Hepatic stellate cell (primary cell): ENCODE results near the gene SIGLEC10.
"Not testable (repeated sequence)": the region's sequence is repeated elsewhere in the genome, so short reads cannot be mapped to it uniquely, and the experiment has no call there.

Experiments
- DNase-seq: peaks from one replicate; pipeline ENCODE4 v3.0.0; 2011; ENCODE audit warnings: low spot score

Gene SIGLEC10

DNA sequence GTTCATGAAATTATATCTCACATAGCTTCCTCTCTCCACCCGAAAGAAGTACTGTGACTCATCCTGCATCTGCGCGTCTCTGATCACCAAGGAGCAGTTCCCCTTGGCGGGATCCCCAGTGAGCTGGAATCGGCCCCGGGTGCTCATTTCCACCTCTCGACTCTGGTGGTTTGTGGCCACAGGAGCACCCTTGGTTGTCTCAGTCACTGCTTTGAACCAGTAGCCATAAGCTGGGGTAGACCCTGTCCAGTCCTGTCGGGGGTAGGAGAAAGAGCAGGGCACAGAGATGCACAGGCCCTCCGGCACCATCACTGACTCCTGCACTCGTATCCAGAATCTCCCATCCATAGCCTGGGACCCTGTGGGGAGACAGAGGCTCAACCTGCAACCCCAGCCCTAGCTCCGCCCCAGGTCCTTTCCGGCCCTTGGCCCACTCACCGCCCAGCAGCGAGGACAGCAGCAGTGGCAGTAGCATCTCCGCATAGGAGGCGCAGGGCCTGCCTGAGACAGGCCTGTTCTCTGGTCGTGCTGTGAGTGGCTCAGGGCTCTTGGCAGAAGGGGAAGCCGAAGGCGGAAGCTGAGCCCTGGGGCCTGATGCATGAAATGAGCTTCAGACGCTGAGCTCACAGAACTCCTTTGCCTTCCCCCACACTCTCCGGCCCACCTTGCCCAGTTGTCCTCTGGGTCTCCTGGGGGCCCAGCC lies at the start of gene SIGLEC10:
TSS of gene SIGLEC10 (minus strand) at position 536 of the 703 bp plus-strand sequence. CDS start at position 475, 61 bp downstream.
- DNase-seq, result no peak

DNA sequence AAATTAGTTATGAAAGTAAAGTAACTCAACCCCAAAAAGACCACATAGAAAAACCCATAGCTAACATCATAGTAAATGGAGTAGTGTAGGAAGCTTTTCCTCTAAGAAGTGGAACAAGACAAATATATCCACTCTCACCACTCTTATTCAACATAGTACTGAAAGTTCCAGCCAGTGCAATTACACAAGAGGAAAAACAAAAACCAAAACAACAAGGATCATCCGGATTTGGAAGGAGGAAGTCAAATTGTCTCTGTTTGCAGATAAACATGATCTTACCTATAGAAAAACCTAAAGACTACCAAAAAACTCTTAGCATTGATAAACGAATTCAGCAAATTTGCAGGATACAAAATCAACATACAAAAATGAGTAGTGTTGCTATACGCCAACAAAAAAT lies 49.3 kb upstream of the SIGLEC10 start:
- no peak for DNase-seq

DNA sequence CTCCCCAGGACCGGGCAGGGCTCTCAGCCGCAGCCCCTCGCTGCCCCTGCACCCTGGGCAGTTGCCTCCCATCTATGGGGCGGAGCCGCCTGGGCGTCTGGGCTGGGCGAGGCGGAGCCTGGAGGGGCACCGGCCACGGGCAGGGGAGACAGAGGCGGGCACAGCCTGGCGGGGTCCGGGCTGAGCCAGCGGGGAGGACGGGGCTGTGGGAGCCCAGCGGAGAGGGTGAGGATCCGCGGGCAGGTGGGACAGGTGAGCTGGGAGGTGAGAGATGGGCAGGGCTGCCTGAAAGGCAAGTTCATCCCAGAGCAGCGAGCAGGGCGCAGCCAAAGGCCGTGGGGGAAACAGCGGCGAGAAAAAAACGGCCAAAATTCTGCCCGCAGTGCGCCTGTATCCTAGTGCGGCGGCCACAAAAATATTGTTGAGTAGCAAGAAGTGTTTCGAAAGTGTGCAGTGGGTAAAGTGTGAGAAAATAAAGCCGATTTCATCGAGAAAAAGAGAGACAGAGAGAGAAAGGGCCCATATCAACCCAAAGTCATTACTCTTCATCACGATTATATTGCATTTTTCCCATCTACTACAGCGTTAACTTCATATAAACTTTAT lies 46.6 kb upstream of the SIGLEC10 start:
- DNase-seq, result not testable (repeated sequence)

DNA sequence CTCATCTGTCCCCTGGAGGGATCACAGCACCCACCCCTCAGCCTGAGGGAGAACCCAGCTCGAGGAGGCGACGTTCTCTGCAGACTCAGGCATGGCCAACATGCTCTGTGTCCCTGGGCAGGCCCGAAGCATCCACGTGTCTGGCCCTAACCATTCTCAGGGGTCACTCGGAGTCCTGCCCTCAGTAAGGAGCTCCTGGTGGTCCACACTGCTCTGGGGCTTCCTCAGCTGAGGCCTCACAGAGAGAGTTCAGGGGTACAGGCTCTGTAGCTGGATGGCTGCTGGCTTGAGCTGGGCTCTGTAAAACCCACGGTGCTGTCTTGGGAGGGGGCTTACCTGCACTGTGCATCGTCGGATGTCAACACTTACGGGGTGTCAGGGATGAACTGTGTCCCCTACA lies 45.2 kb upstream of the SIGLEC10 start:
- DNase-seq, result no peak

- DNase-seq, result no peak
Observed at GRCh38 chr19:51462276-51462675, 44.8 kb upstream of the SIGLEC10 start.

DNA sequence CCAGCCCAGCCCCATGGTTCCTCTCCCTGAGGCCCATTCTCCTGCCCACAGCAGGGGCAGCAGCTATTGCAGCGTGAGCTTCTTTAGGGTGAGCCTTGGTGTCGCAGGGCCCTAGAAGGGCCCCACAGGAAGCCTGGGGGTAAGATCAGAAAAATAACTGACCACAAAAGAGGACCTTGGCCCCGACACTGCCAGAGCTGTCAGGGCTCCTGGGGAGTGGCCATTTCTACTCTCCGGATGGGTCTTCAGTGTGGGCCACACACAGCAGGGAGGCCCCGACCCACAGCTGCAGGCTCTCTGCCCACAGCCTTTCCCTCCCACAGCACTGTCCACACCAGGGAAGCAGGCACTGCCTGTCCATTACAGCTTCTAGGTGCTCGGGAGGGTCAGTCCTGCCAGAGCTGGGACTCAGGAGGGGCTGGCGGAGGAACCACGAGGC lies 44.3 kb upstream of the SIGLEC10 start:
- DNase-seq, result no peak

DNA sequence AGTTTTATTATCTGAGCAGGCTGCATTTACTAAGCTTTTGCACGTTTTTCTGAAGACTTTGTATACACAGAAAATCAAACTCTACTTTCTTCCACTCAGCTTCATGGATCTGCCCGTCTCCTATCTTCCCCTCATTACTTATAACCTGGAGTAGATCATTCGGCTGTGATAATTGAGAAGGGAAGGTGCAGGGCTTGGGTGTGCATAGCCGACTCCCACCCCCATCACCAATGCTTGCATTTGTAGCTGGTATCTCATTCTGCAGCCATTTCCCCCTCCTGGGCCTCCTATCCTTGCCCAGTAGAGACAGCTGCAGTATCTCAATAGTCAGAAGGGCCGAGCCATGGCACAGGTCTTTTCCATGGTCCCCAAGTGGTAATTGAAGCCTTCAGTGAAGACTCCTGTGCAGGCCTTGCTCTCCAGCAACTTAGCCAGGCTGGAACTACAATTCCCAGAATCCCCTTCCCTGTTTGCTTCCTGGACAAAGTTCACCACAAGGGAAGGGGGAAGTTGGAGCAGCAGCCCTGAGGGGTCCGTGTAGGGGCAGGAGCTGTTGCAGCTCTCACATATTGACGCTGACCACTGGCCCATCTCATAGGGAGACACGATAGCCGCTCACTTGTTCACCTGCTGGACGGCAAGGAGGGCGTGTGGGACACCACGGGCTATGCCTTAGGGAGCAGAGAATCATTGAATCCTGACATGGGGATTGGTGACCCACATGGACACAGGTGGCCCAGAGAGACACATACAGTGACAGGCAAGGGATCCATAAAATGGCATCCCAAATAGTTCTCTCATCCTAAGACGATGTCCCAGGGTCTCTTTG lies 42.9 kb upstream of the SIGLEC10 start:
- DNase-seq, result no peak

DNA sequence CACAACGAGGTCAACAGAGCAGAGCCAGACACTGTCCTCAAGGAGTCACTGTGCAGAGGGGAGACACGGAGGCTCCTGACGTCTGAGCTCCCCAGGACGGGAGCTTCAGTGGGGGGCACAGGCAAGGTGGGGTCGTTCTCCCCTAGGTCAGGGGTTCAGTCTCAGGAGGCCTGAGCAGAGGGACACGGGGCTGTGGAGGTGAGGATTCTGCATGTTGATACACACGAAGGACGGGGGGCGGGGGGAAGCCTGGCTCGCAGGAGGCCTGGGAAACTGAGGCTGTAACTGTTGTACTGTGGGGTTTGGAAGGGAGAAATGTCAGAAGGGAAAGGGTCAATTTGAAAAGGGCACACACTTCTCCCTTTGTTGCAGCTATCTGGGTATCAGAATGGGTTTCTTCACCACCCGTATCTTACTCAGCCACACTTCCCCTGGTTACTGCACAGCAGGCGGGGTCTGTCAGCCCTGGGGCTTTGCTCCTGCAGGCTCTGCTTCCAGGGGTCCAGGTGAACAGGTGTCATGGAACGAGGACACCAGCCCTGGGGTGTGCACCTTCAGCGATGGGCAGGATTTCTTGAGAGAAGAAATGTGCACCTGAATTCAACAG lies 41.6 kb upstream of the SIGLEC10 start:
- DNase-seq, result no peak

GRCh38 chr19:51458051-51458645 lies 40.7 kb upstream of the SIGLEC10 start, which contains the start of gene SIGLEC8:
SIGLEC8 (minus strand) TSS chr19:51458454; CDS start chr19:51458387, 67 bp downstream.
- DNase-seq, result no peak

DNA sequence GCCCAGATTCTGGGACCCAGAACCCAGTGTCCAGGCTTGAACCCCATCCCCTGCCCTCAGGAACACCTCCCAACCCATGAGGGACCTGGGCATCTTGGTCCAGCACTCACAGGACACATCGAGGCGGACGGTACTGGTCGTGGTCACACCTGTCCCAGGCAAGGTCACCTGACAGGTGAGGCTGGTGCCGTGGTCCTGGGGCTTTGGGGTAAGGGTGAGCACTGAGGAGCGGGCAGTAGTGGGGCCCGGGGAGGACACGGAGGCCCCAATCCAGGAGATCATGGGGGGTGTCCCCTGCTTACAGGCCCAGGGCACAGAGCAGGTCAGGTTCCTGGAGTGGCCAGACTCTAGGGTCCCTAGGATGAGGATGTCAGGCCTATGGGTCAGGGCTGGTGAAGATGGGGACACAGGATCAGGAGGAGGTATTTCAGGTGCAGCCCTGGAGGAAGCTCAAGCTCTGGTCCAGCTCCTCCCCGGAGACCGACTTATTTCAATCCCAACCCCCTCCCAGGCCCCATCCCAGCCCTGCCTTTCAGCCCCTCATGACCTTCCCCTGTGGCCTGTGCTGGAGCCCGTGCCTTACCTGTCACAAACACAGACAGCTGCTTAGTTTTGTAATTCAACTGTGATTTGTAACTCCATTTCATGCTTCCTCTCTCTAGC lies 40.0 kb upstream of the SIGLEC10 start:
- no peak for DNase-seq

DNA sequence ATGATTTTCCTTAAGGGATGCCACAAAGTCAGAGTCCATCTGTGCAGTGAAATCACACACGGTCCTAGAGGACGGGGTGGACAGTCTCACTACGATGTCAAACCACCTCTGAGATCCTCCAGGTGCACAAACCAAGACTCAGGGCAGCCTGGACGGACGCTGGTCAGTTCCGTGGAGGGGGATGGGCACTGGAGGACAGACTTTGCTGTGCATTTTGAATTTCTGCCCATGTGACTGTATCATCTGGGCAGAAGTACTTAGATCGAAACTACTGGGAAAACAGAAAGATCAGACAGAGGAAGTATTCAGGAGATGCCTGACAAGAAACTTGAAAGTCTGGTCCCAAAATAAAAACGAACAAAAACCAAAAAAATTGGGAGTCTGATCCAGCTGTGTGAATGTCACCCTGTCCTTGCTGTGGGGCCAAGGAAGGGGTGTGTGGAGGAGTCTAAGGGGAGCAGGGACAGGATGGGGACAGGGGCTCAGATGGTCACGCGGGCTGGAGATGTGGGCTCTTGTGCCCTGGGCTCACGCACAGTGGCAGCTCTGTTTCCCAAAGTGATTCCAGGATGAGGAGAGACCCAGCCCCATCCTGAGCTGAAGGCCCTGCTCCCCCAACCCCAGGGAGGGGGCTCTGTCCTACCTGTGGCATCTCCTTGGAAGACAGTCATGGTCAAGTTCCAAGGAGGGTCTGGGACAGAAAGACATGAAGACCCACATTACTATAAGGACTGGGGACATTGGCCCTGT lies 39.3 kb upstream of the SIGLEC10 start:
- DNase-seq, result no peak

GRCh38 chr19:51450730-51451307 lies 33.4 kb upstream of the SIGLEC10 start:
- DNase-seq, result no peak

DNA sequence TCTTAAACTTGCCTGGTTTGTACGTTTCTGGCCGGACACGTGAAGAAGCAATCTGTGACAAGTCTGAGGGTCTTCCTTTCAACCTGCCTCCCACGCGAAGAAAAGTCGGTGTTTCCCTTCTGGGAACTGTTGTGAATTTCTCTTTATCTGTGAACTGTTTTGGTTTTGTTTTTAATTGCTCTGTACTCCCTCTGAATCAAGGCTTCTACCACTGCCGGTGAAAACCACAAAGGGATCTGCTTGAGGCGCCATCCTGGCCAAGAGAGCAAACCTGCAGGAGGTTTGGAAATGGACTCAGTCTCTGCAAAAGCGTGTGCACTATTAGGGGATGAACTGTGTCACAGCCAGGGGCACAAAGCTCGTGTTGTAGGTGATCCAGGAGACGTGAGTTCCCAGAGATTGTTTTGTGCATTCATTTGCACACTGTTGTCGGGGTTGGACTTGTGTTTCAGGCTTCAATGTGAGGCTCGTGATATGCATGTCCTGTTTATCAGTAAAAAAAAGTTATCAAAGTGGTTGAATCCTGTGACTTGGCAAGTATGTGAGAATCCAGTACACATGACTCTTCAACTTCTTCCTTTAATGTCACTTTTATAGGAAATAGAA lies 31.1 kb upstream of the SIGLEC10 start:
- no peak for DNase-seq

DNA sequence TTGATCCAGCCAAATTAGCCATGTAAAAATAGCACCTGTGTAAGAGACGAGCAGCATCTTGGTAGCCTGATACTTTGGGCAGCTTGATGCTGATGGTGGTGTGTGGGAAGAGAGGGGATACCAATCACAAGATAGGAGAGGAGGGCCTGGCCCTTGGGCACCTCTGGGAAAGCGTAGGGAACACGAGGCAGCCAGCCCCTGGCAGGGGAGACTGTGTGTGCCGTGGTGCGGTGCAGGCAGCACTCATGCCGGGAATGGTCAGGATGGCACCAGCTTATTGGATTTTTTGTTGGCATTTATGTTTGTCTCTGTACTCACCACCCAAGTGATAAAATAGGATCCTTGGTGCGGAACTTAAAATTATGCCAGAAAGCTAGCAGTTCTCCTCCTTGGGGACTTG lies 30.6 kb upstream of the SIGLEC10 start:
- no peak for DNase-seq

- DNase-seq, result not testable (repeated sequence)
Observed at GRCh38 chr19:51447510-51447909, 30.1 kb upstream of the SIGLEC10 start.

DNA sequence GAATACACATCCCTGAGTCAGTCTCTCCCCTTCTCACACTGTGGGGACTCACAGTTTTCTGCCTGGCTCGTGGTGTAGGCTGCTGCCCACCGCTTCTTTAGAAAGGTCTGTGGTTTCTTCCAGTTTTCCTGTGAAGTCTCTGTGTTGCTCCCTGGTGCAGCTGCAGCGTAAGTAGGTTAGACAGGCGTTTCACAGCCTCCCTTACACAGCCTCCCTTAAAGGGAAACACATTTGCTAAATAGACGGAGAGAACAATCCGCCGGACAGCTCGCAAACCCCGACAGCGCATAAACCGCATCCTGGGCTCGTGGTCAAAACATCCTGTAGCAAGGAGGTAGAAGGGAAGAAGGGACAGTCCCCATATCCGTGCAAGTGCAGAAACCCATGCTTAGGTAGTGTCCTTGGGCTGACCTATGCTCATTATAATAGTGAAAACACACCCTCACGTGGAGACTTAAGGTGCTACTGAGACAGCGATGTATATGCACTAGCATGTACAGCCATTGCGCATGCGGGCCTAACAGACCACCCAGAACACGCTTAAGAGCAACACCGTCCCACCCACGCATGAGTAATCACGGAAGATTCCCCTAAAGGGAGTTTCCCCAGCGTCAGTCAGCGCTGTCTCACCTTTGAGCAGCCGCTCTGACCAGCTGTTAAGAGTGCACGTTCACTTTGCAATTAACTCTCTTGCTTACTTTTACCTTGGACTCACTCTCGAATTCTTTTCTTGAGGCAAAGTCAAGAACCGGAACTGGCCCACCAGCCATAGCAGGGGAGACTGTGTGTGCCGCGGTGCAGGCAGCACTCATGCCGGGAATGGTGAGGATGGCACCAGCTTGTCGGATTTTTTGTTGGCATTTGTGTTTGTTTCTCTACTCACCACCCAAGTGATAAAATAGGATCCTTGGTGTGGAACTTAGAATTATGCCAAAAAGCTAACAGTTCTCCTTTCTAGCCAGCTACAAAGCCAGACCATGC lies 24.3 kb upstream of the SIGLEC10 start:
- DNase-seq, result no peak

DNA sequence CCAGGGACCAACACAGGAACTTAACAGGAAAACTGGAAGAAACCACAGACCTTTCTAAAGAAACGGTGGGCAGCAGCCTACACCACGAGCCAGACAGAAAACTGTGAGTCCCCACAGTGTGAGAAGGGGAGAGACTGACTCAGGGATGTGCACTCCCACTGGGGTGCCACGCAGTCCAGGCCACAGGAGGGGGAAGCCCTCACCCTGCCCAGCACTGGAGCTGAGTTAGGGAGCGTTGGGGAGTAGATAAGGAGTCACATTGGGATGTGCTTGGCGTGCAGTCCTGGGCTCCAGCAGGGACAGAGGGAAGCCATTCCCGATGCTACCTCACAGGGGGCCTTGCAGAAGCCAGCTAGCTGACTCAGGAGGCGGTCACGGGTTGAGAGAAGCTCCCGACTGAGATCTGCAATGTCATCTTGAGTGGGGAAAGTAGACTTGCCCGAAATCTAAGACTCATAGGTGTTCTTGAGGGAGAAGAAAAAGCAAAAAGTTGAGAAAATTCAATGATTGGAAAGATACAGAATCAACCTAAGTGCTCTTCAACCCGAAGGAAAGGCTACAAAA lies 23.5 kb upstream of the SIGLEC10 start:
- DNase-seq, result no peak

DNA sequence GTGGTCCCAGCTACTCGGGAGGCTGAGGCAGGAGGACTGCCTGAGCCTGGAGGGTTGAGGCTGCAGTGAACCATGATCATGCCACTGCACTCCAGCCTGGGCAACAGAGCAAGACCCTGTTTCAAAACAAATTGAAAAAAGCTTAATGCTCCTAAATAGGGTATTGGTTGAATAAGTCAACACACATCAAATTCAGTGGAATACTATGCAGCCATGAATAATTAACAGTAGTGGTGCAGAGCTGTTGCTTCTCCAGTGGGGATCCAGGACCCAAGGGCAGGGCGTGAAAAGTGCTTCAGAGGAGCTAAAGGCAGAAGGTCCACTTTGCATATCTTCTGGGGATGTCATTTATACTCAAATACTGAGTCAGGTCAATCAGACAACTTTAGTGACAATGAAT lies 22.6 kb upstream of the SIGLEC10 start:
- no peak for DNase-seq
